NCI-H2029 treated with DMSO at 0.1 percent for 48 hours (cell line): Measurements from ENCODE around the gene GDA.
"Not testable (repeated sequence)": the region's sequence is repeated elsewhere in the genome, so short reads cannot be mapped to it uniquely, and the experiment has no call there.

Experiments used
- DNase-seq: peaks from one replicate; lab custom pipeline; 2025; lab: John Stamatoyannopoulos, UW

The GDA gene

DNA sequence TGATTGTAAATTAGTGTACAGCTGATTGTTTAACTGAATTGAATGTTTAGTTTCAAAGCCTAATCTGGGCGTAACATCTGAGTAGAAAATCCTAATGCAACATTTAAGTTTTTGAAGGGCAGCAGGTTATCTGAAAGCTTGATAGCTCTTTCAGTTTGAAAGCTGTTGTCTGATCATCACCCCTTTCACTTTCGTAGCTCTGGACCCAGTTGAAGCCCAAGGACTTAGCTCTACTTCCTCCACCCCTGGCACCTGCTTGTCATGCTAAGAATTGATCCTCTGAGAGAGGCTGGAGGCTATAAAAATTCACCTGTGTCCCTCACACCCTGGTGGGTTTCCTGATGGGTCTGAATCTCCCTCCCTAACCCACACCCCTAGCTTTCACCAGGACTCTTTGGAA is 129.7 kb downstream of the GDA start:
- no peak for DNase-seq

DNA sequence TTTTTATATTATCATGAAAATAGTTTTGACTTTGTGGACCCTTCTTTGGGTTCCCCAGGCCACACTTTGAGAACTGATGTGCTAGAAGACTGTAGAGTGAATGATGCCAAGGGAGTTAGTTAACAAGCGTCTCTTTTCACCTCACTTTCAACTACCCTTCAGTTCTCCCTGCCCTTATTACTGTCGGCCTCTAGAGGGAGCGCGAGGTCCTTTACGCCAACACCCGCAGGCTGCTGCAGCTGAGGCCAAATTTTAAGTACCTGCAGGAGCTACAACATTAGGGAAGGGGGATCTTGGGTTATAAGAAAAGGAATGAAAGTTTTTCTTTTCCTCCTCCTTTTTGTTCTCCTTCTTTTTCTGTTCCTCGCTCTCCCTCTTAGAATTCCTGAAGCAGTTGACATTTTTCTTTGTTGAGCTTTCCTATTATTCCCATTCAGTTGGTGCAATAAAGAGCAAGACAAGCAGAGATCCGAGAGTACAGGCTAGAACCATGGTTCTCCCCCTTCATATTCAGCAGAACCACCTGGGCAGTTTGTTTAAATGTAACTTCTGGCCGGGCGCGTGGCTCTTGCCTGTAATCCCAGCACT is 131.8 kb downstream of the GDA start:
- peak; percentile 60 for DNase-seq

DNA sequence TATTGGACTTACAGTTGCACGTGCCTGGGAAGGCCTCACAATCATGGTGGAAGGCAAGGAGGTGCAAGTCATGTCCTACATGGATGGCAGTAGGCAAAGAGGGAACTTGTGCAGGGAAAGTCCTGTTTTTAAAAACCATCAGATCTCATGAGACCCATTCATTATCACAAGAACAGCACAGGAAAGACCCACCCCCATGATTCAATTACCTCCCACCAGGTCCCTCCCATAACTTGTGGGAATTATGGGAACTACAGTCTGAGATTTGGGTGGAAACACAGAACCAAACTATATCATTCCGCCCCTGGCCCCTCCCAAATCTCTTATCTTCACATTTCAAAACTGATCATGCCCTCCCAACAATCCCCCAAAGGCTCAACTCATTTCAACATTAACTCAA is 140.2 kb downstream of the GDA start:
- no peak for DNase-seq

DNA sequence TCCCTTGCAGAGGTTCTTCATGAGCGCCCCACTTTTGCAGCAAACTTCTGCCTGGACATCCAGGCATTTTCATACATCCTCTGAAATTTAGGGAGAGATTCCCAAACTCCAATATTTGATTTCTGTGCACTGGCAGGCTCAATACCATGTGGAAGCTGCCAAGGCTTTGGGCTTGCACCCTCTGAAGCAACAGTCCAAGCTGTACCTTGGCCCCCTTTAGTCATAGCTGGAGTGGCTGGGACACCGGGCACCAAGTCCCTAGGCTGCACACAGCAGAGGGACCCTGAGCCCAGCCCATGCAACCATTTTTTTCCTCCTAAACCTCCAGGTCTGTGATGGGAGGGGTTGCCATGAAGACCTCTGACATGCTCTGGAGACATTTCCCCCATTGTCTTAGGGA is 141.1 kb downstream of the GDA start:
- DNase-seq = no peak

DNA sequence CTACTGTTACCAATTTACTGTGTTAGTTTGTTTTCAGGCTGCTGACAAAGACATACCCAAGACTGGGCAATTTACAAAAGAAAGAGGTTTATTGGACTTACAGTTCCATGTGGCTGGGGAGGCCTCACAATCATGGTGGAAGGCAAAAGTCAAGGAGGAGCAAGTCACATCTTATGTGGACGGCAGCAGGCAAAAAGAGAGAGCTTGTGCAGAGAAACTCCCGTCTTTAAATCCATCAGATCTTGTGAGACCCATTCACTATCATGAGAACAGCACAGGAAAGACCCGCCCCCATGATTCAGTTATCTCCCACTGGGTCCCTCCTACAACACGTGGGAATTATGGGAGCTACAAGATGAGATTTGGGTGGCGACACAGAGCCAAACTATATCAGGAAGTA is 142.3 kb downstream of the GDA start:
- not testable (repeated sequence) for DNase-seq

DNA sequence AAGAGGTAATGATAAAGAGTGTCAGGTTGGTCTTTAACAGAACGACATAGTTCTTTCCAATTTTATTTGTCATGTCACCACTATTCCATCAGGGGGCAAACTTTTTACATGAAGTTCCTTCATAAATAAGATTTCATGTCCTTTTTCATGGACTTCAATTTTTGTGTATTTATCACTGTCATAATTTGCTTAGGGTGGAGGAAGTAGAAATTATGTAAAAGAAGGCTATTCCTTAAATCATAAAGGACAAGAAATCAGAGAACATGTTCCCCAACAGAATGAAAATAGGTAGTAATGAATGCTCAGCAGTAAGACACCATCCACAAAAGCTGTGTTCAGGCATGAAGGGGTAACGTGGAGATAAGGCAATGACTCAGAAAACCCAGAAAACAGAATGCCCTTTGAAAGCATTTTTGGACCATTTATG is 143.0 kb downstream of the GDA start:
- peak; percentile 27 for DNase-seq

DNA sequence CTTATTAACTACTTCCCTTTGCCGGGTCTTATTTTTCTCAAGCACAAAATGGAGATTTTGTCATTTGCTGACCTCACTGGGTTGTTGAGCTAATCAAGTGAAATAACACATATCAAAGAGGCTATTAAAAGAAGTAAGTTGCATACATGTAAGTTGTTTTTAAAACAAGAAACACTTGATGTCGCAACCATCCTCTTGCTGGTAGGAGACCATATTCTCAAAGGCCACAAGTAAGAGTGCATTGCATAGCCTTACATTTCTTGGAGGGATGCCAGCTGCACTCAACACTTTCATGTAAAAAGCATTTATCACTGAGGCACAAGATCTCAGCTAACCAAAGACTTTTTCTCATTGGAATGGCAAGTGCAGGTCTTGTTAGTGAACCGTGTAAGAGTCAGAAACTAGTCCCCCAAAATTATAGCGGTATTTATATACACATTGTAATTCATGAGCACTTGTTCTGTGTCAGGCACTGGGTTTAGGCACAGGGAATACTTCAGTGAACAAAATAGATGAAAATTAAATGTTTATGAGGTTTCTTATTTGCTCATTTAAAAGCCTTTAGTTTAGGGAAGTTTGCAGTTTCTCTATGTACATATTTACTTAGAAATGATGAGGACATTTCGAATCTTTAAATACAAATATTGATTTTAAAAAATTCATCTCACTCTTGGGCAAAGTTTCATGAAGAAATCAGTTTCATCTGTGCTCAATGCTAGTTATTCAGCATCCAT is 143.8 kb downstream of the GDA start:
- no peak for DNase-seq

DNA sequence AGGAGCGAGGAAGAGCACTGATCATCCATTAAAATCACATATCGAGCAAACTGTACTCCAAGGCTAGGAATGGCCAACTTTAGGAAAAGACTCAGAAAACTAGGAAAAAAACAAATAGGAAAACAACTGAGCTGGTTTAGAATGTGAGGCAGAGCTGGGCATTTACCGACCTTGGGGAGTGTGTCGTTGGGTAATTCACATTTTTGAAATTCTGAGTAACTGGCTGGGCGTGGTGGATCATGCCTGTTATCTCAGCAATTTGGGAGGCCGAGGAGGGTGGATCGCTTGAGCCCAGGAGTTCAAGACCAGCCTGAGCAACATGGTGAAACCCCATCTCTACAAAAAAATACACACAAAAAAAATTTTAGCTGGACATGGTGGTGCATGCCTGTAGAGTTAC is 145.7 kb downstream of the GDA start:
- no peak for DNase-seq

DNA sequence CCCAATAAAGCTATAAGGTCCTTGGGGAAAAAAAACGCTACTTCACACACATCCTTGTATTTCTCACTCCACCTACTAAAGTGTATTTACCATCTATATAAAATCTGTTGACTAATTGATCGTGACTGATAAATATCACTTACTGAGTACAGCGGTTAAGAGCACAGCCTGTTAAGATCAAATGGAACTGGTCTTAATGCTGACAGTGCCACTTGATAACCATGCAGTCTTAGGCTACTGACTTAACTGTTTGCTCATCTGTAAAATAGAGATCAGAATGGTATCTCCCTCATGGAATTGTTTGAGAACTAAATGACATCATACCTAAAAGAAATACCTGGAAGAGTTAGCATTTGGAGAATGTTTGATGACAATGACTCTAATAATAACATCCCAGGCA is 148.3 kb downstream of the GDA start:
- no peak for DNase-seq

DNA sequence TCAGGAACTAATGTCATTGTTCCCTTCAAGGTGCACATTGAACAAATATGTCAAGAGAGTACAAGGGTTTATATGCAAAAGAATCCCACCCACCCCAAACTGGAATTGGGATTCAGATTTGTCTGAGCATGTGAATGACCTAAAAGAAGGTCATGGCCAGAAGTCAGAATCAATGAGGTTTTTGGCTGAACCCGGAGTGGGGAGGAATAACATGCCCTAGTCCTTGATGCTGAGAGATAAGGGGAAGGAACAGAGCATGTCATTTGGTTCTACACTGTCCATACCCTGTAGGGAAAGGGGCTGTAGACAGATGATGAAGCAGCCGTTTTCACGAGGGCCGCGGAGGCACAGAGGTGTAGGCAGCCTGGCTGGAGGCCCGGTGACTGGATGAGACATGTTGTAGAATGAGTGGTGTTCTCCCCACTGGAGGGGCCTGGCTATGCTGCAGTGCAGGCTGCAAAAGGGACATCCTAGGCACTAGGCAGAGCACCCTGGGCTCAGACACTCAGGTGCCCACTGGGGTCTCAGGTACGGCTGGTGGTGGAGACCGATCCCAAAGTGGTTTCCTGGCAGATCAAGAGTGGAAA is 149.9 kb downstream of the GDA start:
- no peak for DNase-seq

DNA sequence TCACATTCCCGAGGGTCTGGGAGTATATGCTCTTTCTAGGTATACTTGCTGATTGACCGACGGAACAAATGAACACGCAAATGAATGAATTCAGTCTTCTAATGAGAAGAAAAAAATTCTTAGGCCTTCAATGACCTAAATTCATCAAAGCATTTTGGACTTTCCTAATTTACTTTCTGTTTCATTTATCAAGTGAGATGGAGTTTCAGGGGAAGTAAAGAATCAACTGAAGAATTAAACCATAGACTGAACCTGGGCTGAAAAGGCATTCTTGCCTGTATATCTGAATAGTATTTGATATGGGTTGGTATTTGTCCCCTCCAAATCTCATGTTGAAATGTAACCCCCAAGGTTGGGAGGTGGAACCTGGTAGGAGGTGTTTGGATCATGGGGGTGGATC is 151.6 kb downstream of the GDA start:
- no peak for DNase-seq
